Thymus (tissue), 11 donors: ENCODE data around the gene SPTBN1. TPM values are rescaled to one million over a fixed set of nuclear protein-coding genes. Genes with fewer than 3 reads are reported as not detected.
A peak's percentile ranks its signal among the peaks of the same experiment; 100 is the strongest.

Experiments used
- DNase-seq, 9 donors: peaks; one replicate each; pipeline ENCODE4 v3.0.0-alpha.2; 2013; ENCODE audit warnings: low spot score in 9 of 9, low read depth in 6 of 9, missing footprints in 1 of 9
- H3K27ac ChIP-seq, 2 donors: one replicate each; pipeline ENCODE4 v1.5.1; 2013; ENCODE audit warnings: control low read depth in 1 of 2, low read depth in 1 of 2, low read length in 1 of 2, mild to moderate bottlenecking in 1 of 2, moderate library complexity in 1 of 2
- H3K27me3 ChIP-seq, 2 donors: one replicate each; pipeline ENCODE4 v1.5.1; 2013; ENCODE audit warnings: low read length in 1 of 2; ENCODE audit not compliant: control insufficient read depth in 2 of 2, insufficient read depth in 1 of 2
- H3K36me3 ChIP-seq, 2 donors: one replicate each; pipeline ENCODE4 v1.5.1; 2013; ENCODE audit warnings: low read length in 1 of 2, mild to moderate bottlenecking in 1 of 2, moderate library complexity in 1 of 2; ENCODE audit not compliant: control insufficient read depth in 2 of 2, insufficient read depth in 2 of 2
- H3K4me1 ChIP-seq, 2 donors: one replicate each; pipeline ENCODE4 v1.5.1; 2013; ENCODE audit warnings: low read length in 2 of 2; ENCODE audit not compliant: control insufficient read depth in 2 of 2, insufficient read depth in 2 of 2
- H3K4me3 ChIP-seq, 2 donors: one replicate each; pipeline ENCODE4 v1.5.1; 2013; ENCODE audit warnings: low read length in 2 of 2, control low read depth in 1 of 2, mild to moderate bottlenecking in 1 of 2
- H3K9me3 ChIP-seq, 2 donors: one replicate each; pipeline ENCODE4 v1.5.1; 2013; ENCODE audit warnings: low read length in 1 of 2, mild to moderate bottlenecking in 1 of 2; ENCODE audit not compliant: control insufficient read depth in 2 of 2, insufficient read depth in 1 of 2
- WGBS: extraction: QIAGEN DNeasy Blood & Tissue Kit; methylation state at CpG from one replicate; pipeline ENCODE4 v1.1.7; 2013; 5-methylcytosine and 5-hydroxymethylcytosine counted together
- polyA plus RNA-seq: library from polyadenylated mRNA; stranded (reverse); fragments of 200-250 nt; gene quantifications from one replicate; pipeline ENCODE4 v1.2.3, GENCODE V29; 2013
- total RNA-seq: library from RNA; stranded (reverse); fragments of 120-200 nt; gene quantifications from one replicate; pipeline ENCODE4 v1.2.4, GENCODE V29; 2013
- donor health status: healthy.

The SPTBN1 gene
- total and polyA plus RNA-seq, 2 donors: 37.1 to 74.4 TPM

- H3K27me3 ChIP-seq: no peaks in the 10 kb centered on the region
- peaks cover 75 to 87% of the 10 kb centered on the region in 2 donors for H3K4me1 ChIP-seq
- no peak overlapping the region for H3K4me3 ChIP-seq
- H3K9me3 ChIP-seq: no peaks in the 10 kb centered on the region
- WGBS: 77% methylated on average over 9 of the region's 9 CpGs
- no peaks in the 10 kb centered on the region for H3K36me3 ChIP-seq
- H3K27ac ChIP-seq: peak overlapping the region; percentile 91 to 97
- DNase-seq: peak in 1 of 9 donors; percentile 60
Observed at GRCh38 chr2:54572636-54573536, 116.8 kb downstream of the SPTBN1 start.

GRCh38 chr2:54573537-54573919 is 117.4 kb downstream of the SPTBN1 start:
- peak overlapping the region; percentile 91 to 97 for H3K27ac ChIP-seq
- WGBS: 90% methylated on average over 5 of the region's 5 CpGs
- H3K4me3 ChIP-seq: no peak overlapping the region
- peaks cover 75 to 93% of the 10 kb centered on the region in 2 donors for H3K4me1 ChIP-seq
- H3K9me3 ChIP-seq: no peaks in the 10 kb centered on the region
- DNase-seq: no peak
- H3K27me3 ChIP-seq: no peaks in the 10 kb centered on the region
- no peaks in the 10 kb centered on the region for H3K36me3 ChIP-seq

GRCh38 chr2:54574107-54574859 is 118.2 kb downstream of the SPTBN1 start:
- Histone ChIP-seq H3K36me3 (no peaks in the 10 kb centered on the region), H3K9me3 (no peaks in the 10 kb centered on the region), H3K27ac (peak overlapping the region; percentile 91 to 97), H3K4me3 (peak overlapping the region; percentile 4 to 19), H3K27me3 (no peaks in the 10 kb centered on the region), H3K4me1 (peaks cover 73 to 93% of the 10 kb centered on the region in 2 donors)
- peak in 3 of 9 donors; percentile 67 to 87 (median 68) for DNase-seq
- 21% methylated on average over 9 of the region's 9 CpGs for WGBS

- H3K9me3 ChIP-seq: no peaks in the 10 kb centered on the region
- peak overlapping the region; percentile 91 to 97 for H3K27ac ChIP-seq
- H3K27me3 ChIP-seq: no peaks in the 10 kb centered on the region
- H3K36me3 ChIP-seq: no peaks in the 10 kb centered on the region
- H3K4me3 ChIP-seq: no peak overlapping the region
- WGBS: 31% methylated on average over 5 of the region's 5 CpGs
- peak in 2 of 9 donors; percentile 57 to 77 for DNase-seq
- H3K4me1 ChIP-seq: peaks cover 74 to 94% of the 10 kb centered on the region in 2 donors
Observed at GRCh38 chr2:54574860-54575247, 118.7 kb downstream of the SPTBN1 start.

GRCh38 chr2:54575379-54575888 is 119.3 kb downstream of the SPTBN1 start:
- Histone ChIP-seq H3K4me1 (peaks cover 74 to 91% of the 10 kb centered on the region in 2 donors), H3K4me3 (no peak overlapping the region), H3K27ac (peak overlapping the region; percentile 72 to 91), H3K27me3 (no peaks in the 10 kb centered on the region), H3K9me3 (no peaks in the 10 kb centered on the region), H3K36me3 (no peaks in the 10 kb centered on the region)
- DNase-seq: no peak
- WGBS: 89% methylated on average over 9 of the region's 9 CpGs

GRCh38 chr2:54577035-54577434 is 120.9 kb downstream of the SPTBN1 start:
- Histone ChIP-seq H3K4me3 (no peak overlapping the region), H3K27ac (peak overlapping the region in 1 of 2 donors; percentile 26), H3K27me3 (no peaks in the 10 kb centered on the region), H3K36me3 (no peaks in the 10 kb centered on the region), H3K9me3 (no peaks in the 10 kb centered on the region), H3K4me1 (peaks cover 68 to 90% of the 10 kb centered on the region in 2 donors)
- DNase-seq: no peak
- WGBS: 83% methylated on average over 3 of the region's 3 CpGs

GRCh38 chr2:54577944-54578647 is 122.0 kb downstream of the SPTBN1 start:
- Histone ChIP-seq H3K4me3 (no peak overlapping the region), H3K9me3 (no peaks in the 10 kb centered on the region), H3K27ac (no peak overlapping the region), H3K27me3 (no peaks in the 10 kb centered on the region), H3K4me1 (peaks cover 58 to 90% of the 10 kb centered on the region in 2 donors), H3K36me3 (no peaks in the 10 kb centered on the region)
- 56% methylated on average over 6 of the region's 6 CpGs for WGBS
- DNase-seq: no peak

GRCh38 chr2:54578648-54579045 is 122.5 kb downstream of the SPTBN1 start:
- DNase-seq: no peak
- no peaks in the 10 kb centered on the region for H3K9me3 ChIP-seq
- peak overlapping the region in 1 of 2 donors; percentile 8 for H3K27ac ChIP-seq
- H3K4me3 ChIP-seq: no peak overlapping the region
- peaks cover 52 to 84% of the 10 kb centered on the region in 2 donors for H3K4me1 ChIP-seq
- H3K27me3 ChIP-seq: no peaks in the 10 kb centered on the region
- H3K36me3 ChIP-seq: no peaks in the 10 kb centered on the region
